HepG2 (cell line): ENCODE results near the gene NATD1. TPM values are rescaled to one million over a fixed set of nuclear protein-coding genes. Genes with fewer than 3 reads are reported as not detected.

ENCODE experiments used
- BCL6 ChIP-seq: IDR thresholded peaks from 2 replicates; pipeline ENCODE4 v1.6.1; 2016; ENCODE audit warnings: missing genetic modification reagents, missing compliant biosample characterization
- GATAD1 ChIP-seq: IDR thresholded peaks from 2 replicates; pipeline ENCODE4 v1.6.1; 2016; ENCODE audit warnings: missing genetic modification reagents, missing compliant biosample characterization
- SOX5 ChIP-seq: IDR thresholded peaks from 2 replicates; pipeline ENCODE4 v1.6.1; 2016; ENCODE audit warnings: borderline replicate concordance
- TCF12 ChIP-seq, 2 experiments: fragments of 450-650 bp in 1 of 2; sonication (generic) in 1 of 2; formaldehyde crosslinking in 1 of 2; IDR thresholded peaks; 2 replicates each; pipeline versions ENCODE4 v1.6.1 to v1.8.0; 2017 to 2022; ENCODE audit warnings: antibody characterized with exemption in 1 of 2, mild to moderate bottlenecking in 1 of 2, missing genetic modification reagents in 1 of 2, moderate library complexity in 1 of 2
- ZBTB40 ChIP-seq, 2 experiments: fragments of 450-650 bp in 1 of 2; sonication (generic) in 1 of 2; formaldehyde crosslinking in 1 of 2; IDR thresholded peaks; 2 replicates each; pipeline versions ENCODE4 v1.6.1 to v1.8.0; 2016 to 2022; ENCODE audit warnings: antibody characterized with exemption in 1 of 2, mild to moderate bottlenecking in 1 of 2, missing genetic modification reagents in 1 of 2
- ZNF318 ChIP-seq: sonication (generic); formaldehyde crosslinking; IDR thresholded peaks from 2 replicates; pipeline ENCODE4 v1.4.0; 2020; ENCODE audit warnings: mild to moderate bottlenecking, missing genetic modification reagents
- ZNF431 ChIP-seq: sonication (generic); formaldehyde crosslinking; IDR thresholded peaks from 2 replicates; pipeline ENCODE4 v1.9.0; 2022; ENCODE audit warnings: missing genetic modification reagents, low read depth, mild to moderate bottlenecking, borderline replicate concordance
- ZSCAN22 ChIP-seq: sonication (generic); formaldehyde crosslinking; IDR thresholded peaks from 2 replicates; pipeline ENCODE4 v1.4.0; 2020; ENCODE audit warnings: mild to moderate bottlenecking, missing genetic modification reagents
- polyA plus RNA-seq, 8 experiments: library from polyadenylated mRNA; depleted of rRNA in 3 of 8; stranded (reverse) in 7 of 8; unstranded in 1 of 8; fragments of >200 nt; fragmentation: Illumina TruSeq in 4 of 8; extraction: Trizol in 4 of 8; gene quantifications; 2 replicates each; pipeline versions ENCODE4 v1.2.1 to v1.2.3, GENCODE V29; 2011 to 2016; ENCODE audit warnings: low read depth in 4 of 8, missing spikeins in 1 of 8, mixed read lengths in 1 of 8; ENCODE audit not compliant: insufficient read depth in 1 of 8
- total RNA-seq, 5 experiments: library from RNA; depleted of rRNA; stranded (reverse); fragments of >200 nt; fragmentation: Illumina TruSeq; extraction: Trizol; gene quantifications; 2 replicates each; pipeline ENCODE4 v1.2.3, GENCODE V29; 2016; ENCODE audit warnings: low read depth in 1 of 5

The NATD1 gene
- total and polyA plus RNA-seq, 2 of the 13 experiments (the other 11 are each of a cell fraction or from before 2014, with no cell fraction given), result 0.31 to 2.3 TPM

GRCh38 chr17:21287703-21288449, 34.7 kb upstream of the NATD1 start (continued):
- TF ChIP-seq ZNF318 (CRISPR knock-in tag) (no peak), ZSCAN22 (no peak), SOX5 (CRISPR knock-in tag) (peak; percentile 40; the same call in 1 of the 2 replicates), GATAD1 (CRISPR knock-in tag) (peak; percentile 57), ZBTB40 (IDR thresholded peaks at IDR 0.05) (no peak), ZBTB40 (CRISPR knock-in tag; IDR thresholded peaks at IDR 0.05) (peak; percentile 52; the same call in 1 of the 2 replicates), TCF12 (IDR thresholded peaks at IDR 0.05) (no peak), TCF12 (CRISPR knock-in tag; IDR thresholded peaks at IDR 0.05) (peak; percentile 68; the same call in 1 of the 2 replicates), BCL6 (CRISPR knock-in tag) (peak; percentile 32; the same call in 1 of the 2 replicates), ZNF431 (CRISPR knock-in tag) (no peak)
